Activated CD8-positive, alpha-beta memory T cell treated with anti-CD3 and anti-CD28 coated beads, Interleukin-2, amount 10 ng/mL, durations not matched to agents 7 days and 5 days (primary cell): ENCODE measurements around the gene CA5A. TPM values are rescaled to one million over a fixed set of nuclear protein-coding genes. Genes with fewer than 3 reads are reported as not detected.
A peak's percentile ranks its signal among the peaks of the same experiment; 100 is the strongest.

Experiments used
- ATAC-seq: fragments of 150-1000 bp; cut with Tn5 transposase; one replicate; pipeline ENCODE4 v1.10.0; 2021; ENCODE audit warnings: moderate library complexity
- CTCF ChIA-PET: fragments of 350-600 bp; sonication (Branson Sonifier 250); formaldehyde crosslinking; loops from one replicate; lab custom pipeline; 2021; ENCODE audit warnings: antibody characterized with exemption; lab: Charles Lee
- DNase-seq: peaks from one replicate; pipeline ENCODE4 v3.0.0-alpha.2; 2020
- H3K27ac Mint-ChIP-seq: one replicate; pipeline ENCODE4 v1.8.0; 2021; ENCODE audit warnings: mild to moderate bottlenecking, mixed read lengths
- H3K27me3 Mint-ChIP-seq: one replicate; pipeline ENCODE4 v1.8.0; 2021; ENCODE audit warnings: mixed read lengths
- H3K36me3 Mint-ChIP-seq: one replicate; pipeline ENCODE4 v1.8.0; 2021; ENCODE audit warnings: mild to moderate bottlenecking, mixed read lengths
- H3K4me1 Mint-ChIP-seq: one replicate; pipeline ENCODE4 v1.8.0; 2021; ENCODE audit warnings: mixed read lengths
- H3K4me3 Mint-ChIP-seq: one replicate; pipeline ENCODE4 v1.8.0; 2021; ENCODE audit warnings: mild to moderate bottlenecking, moderate library complexity, mixed read lengths
- H3K9me3 Mint-ChIP-seq: one replicate; pipeline ENCODE4 v1.8.0; 2022; ENCODE audit warnings: low read depth, mixed read lengths
- total RNA-seq, 2 experiments: library from RNA; stranded (reverse); gene quantifications; one replicate each; pipeline ENCODE4 v1.2.3, GENCODE V29; 2021

Gene CA5A
- total RNA-seq, 2 experiments from 2014 or later = not detected

DNA sequence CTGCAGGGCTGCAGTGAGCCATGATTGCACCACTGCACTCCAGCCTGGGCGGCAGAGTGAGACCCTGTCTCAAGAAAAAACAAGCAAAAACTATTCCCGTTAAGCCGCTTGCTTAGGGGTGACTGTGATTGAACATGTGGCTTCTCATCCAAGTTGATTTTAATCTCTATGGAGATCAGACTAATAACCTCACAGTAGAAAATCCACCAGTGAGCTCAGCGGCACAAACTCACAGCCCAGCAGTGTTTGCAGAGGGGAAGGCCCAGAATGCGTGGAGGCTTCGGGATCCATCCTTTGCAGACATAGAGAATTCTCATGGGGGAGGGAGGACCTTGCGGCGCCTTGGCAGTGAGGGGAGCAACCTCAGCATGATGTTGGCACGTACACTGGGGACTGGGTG is 22.3 kb upstream of the CA5A start:
- ATAC-seq (no peak), DNase-seq (no peak)
- CTCF ChIA-PET = no interaction called here
- peaks cover 66% of the 10 kb centered on the region for H3K4me1 Mint-ChIP-seq
- no peak overlapping the region for H3K4me3 Mint-ChIP-seq
- peaks cover 18% of the 10 kb centered on the region for H3K36me3 Mint-ChIP-seq
- H3K9me3 Mint-ChIP-seq = no peaks in the 10 kb centered on the region
- H3K27ac Mint-ChIP-seq = no peak overlapping the region
- no peaks in the 10 kb centered on the region for H3K27me3 Mint-ChIP-seq

DNA sequence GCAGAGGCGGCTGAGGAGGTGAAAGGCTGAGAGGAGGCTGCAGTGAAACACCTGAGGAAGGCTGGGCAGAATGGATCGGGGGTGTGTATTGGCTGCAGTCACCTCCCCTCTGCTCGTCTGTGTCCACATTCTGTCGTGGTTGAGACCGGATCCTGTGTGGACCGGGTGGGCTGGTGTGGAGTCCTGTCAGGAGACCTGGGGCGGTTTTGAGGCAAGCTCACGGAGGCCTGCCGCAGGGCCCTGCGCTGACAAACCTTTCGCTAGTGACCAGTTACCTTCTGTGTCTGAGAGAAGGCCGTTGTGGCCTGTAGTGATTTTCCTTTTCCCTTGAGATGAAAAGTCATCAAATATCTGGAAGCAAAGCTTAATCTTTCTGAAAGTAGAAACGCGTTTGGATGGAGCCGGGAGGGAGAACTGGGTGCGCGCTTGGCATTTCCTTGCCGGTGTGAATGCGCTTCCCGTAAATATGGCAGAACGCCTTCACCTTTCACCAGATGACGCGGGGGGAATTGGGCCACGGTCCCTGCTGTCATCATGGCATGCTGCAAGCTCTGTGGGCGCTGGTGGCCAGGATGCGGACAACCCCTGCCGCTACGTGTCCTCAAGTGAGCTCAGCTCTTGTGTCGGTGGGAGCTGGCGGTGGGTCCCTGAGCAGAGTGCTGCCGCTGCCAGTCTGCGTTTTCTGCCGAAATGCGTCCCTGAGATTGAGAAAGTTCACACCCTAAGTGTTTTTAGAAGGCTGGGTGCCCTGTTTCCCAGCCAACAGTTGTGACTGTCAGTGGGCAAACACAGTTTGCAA is 21.2 kb upstream of the CA5A start:
- H3K27ac Mint-ChIP-seq = peak overlapping the region; percentile 96
- no peaks in the 10 kb centered on the region for H3K27me3 Mint-ChIP-seq
- peaks cover 20% of the 10 kb centered on the region for H3K36me3 Mint-ChIP-seq
- peak overlapping the region; percentile 63 for H3K4me3 Mint-ChIP-seq
- DNase-seq (no peak), ATAC-seq (no peak)
- peaks cover 65% of the 10 kb centered on the region for H3K4me1 Mint-ChIP-seq
- no peaks in the 10 kb centered on the region for H3K9me3 Mint-ChIP-seq
- CTCF ChIA-PET = interaction anchor here (0.6 to 1.6 kb wide), 8 partner anchors 14 to 613 kb away, joined by 3 to 5 read pairs (median 3); partner anchors contain the start of gene ZC3H18

DNA sequence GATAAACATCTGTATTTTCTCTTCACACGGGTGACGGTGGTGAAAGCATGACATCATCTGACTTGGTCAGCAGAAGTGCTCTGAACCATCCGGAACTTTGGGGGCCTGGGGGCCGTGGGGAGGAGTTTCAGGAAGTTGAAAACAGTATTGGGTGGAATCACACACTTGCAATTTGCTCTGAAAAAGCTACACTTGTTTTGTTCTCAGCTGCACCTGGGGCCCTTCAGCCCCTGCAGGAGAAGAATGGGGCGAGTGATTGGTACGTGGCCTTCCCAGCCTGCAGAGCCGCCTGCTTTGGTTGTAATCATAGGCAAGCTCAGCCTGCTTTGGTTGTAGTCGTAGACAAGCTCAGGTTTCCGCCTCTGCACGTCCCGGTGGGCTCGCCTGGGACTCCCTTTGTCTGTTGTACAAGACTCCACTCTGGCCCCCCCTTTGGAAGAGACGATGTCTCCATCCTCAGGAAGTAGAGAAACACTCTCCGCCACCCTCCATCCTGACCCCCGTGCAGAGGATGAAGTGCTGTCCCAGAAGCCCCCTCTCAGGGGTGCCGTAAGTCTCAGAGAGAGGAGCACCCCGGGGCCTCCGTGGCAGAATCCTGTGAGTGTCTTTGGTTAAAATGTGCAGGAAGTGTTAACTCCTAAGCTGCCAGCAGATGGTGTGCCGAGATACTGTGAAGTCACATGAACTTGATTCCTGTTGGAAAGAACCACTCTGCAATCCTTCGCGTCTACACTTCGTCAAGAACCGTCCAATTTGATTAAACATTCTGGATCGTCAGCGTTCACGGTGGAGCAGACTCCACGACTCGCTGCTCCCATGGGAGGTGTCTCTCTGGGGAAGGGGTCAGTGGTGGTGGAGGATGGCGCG is 20.3 kb upstream of the CA5A start:
- Mint-ChIP-seq H3K4me3 (peak overlapping the region; percentile 63), H3K4me1 (peaks cover 69% of the 10 kb centered on the region), H3K9me3 (no peaks in the 10 kb centered on the region), H3K27ac (peak overlapping the region; percentile 96), H3K27me3 (no peaks in the 10 kb centered on the region), H3K36me3 (peaks cover 25% of the 10 kb centered on the region)
- CTCF ChIA-PET = interaction anchor here (0.6 to 1.6 kb wide), 14 partner anchors 10 to 614 kb away, joined by 3 to 9 read pairs (median 3); partner anchors contain the start of gene ZC3H18
- DNase-seq (peak; percentile 88), ATAC-seq (peak; percentile 63)

DNA sequence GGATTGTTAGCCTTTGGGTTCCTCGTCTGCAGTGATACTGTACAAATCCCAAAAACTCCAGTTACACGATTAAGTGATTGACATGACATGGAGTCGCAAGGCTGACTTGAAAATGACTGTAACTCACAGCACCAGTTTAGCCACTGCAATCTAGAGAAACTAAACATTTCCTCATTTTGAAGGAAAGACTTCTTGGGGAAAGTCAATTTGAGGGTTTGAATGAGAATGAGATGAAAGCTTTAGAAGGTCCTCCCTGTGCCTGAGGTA is 19.7 kb upstream of the CA5A start:
- no peak for ATAC-seq
- Mint-ChIP-seq H3K27ac (peak overlapping the region; percentile 96), H3K36me3 (peaks cover 25% of the 10 kb centered on the region), H3K4me1 (peaks cover 67% of the 10 kb centered on the region), H3K4me3 (peak overlapping the region; percentile 63), H3K27me3 (no peaks in the 10 kb centered on the region), H3K9me3 (no peaks in the 10 kb centered on the region)
- no peak for DNase-seq
- CTCF ChIA-PET = interaction anchor here (0.9 to 1.6 kb wide), 9 partner anchors 14 to 615 kb away, joined by 3 to 9 read pairs (median 3); partner anchors contain the start of gene ZC3H18

DNA sequence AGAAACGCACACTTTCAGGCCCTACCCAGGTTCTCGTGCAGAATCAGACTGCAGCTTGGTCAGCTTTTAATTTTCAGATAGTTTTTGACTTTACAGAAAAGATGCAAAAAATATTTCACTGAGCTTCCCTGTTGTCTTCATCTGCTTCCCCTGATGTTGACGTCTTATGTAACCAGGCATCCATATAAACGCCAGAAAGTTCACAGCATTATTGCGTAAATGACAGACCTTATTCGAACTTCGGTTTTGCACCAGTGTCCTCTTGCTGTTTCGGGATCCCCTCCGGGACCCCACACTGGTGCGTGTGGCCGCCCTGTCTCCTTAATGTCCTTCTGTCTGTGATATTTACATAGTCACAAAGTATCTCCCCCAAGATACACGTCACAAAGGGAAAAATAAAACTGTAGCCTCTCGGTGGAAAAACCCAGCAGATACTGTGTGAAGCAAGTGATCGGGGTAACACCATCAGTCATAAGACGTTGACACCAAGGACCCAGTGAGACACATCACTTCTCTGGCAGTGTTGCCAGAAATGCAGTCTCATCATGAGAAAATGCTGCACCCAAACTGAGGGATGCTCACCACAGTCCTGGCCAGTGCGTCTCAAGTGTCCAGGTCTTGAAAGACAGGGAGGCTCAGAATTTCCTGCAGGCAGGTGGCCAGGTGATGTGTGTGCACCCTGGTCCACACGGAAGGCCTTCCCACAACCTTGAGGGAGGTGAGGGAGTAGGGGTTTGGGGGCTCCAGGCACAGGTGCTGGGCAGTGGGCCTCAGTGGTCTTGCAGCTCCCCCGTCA is 19.2 kb upstream of the CA5A start:
- Mint-ChIP-seq H3K9me3 (no peaks in the 10 kb centered on the region), H3K36me3 (peaks cover 25% of the 10 kb centered on the region), H3K27ac (peak overlapping the region; percentile 96), H3K27me3 (no peaks in the 10 kb centered on the region), H3K4me1 (peaks cover 70% of the 10 kb centered on the region), H3K4me3 (peak overlapping the region; percentile 63)
- CTCF ChIA-PET = interaction anchor here (0.9 to 1.5 kb wide), 5 partner anchors 14 to 483 kb away, joined by 3 to 9 read pairs (median 3); no protein-coding TSS in a partner anchor
- ATAC-seq = no peak
- DNase-seq = no peak

DNA sequence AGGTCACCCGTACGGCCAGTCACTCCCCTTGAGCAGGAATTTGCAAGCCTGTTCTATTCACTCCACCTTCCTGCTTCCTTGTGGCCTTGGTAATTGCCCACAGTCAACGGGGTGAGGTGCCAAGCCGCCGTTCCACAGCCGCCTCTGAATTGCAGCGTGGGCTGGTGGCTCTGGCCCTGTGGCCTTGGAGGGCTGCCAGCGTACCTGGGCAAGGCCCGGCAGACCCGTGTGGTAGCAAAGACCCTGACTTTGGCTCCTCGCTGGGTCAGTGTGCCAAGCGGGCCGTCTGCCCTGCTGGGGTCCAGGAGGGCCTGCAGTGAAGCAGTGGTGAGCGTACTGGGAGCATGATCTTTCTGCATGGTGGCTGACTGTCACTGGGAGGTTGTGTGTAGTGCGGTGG is 18.5 kb upstream of the CA5A start:
- DNase-seq = no peak
- Mint-ChIP-seq H3K4me1 (peaks cover 74% of the 10 kb centered on the region), H3K27me3 (no peaks in the 10 kb centered on the region), H3K9me3 (no peaks in the 10 kb centered on the region), H3K27ac (peak overlapping the region; percentile 96), H3K4me3 (no peak overlapping the region), H3K36me3 (peaks cover 25% of the 10 kb centered on the region)
- CTCF ChIA-PET = no interaction called here
- ATAC-seq = no peak

DNA sequence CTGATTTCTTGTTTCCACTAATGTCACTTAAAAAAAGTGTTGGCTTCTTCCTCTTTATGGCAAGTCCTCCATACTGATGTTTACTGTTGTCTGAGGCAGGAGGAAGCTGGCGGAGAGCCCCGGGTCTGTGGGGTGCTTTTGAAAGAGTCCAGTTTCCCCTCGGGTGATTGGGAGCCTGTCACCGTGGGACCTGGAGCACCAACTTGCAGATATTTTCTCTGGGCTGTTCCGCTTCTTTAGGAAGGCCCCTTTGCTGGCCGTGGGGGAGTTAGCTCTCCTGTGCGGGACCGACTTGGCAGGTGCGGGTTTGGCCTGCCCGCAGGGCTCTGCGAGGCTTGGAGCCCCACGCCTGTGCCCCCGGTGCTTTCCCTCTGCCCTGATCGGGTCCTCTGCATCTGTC is 18.0 kb upstream of the CA5A start:
- CTCF ChIA-PET = interaction anchor here (2.3 kb wide), 1 partner anchor 9 kb away, joined by 5 read pairs; no protein-coding TSS in a partner anchor
- H3K9me3 Mint-ChIP-seq = no peaks in the 10 kb centered on the region
- H3K27me3 Mint-ChIP-seq = no peaks in the 10 kb centered on the region
- ATAC-seq (no peak), DNase-seq (no peak)
- peak overlapping the region; percentile 21 for H3K27ac Mint-ChIP-seq
- H3K4me3 Mint-ChIP-seq = no peak overlapping the region
- peaks cover 25% of the 10 kb centered on the region for H3K36me3 Mint-ChIP-seq
- peaks cover 75% of the 10 kb centered on the region for H3K4me1 Mint-ChIP-seq

DNA sequence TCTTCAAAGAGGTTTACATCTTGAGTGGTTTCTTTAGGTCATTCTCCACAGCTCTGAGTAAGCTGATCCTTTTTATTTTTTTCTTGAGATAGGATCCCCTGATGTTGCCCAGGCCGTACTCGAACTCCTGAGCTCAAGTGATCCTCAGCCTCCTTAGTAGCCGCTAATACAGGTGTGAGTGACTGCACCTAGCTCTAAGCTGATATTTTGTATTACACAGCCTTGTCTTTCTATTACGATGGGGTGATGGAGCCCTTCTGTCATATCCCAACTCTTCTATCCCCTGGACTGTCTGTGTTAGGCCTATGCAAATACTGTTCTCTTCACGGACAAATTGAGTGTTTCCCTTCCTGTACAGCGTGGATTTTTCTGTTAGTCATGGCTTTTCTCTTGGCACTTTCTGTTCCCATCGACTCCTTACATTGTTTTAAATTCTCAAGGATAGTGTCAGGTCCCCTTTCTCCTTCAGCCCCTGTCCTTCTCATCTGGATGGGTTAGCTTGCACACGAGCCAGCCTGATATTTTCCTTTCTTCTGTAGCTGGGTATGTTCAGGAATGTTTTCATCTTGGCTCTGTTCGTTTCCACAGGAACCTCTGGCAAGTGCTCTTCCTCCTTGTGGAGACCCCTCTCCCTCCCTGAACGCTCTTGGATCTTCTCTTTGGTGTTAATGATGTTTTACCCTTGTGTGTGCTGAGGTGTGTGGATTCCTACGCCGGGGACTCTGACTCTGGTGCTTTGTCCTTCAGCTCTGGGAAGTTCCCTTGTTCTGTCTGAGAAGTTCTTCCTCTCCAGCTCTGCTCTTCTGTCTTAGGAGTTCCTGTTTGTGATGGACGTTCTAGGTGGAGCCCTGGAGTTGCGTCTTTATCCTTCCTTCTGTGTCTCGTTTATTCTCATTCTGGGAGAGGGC is 17.2 kb upstream of the CA5A start:
- ATAC-seq (no peak), DNase-seq (no peak)
- H3K36me3 Mint-ChIP-seq = peaks cover 25% of the 10 kb centered on the region
- H3K27ac Mint-ChIP-seq = peak overlapping the region; percentile 54
- H3K4me1 Mint-ChIP-seq = peaks cover 73% of the 10 kb centered on the region
- CTCF ChIA-PET = interaction anchor here (0.6 to 2.3 kb wide), 2 partner anchors 10 to 189 kb away, joined by 4 to 5 read pairs; no protein-coding TSS in a partner anchor
- no peaks in the 10 kb centered on the region for H3K27me3 Mint-ChIP-seq
- H3K4me3 Mint-ChIP-seq = peak overlapping the region; percentile 3
- no peaks in the 10 kb centered on the region for H3K9me3 Mint-ChIP-seq

DNA sequence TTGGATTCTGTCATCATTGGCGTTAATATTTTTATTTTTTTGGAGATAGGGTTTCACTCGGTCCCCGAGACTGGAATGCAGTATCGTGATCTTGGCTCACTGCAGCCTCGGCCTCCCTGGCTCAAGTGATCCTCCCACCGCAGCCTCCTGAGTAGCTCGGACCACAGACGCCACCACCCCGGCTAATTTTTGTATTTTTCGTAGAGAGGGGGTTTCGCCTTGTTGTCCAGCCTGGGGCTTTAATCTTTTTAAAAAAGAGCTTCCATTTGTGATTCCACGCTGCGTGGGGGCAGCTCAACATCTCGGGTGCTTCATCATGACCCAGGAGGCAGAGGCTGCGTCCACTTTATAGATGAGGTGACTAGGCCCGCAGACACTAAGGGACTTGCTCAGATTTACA is 16.4 kb upstream of the CA5A start:
- Mint-ChIP-seq H3K27me3 (no peaks in the 10 kb centered on the region), H3K9me3 (no peaks in the 10 kb centered on the region), H3K36me3 (peaks cover 25% of the 10 kb centered on the region), H3K27ac (peak overlapping the region; percentile 50), H3K4me3 (peak overlapping the region; percentile 89), H3K4me1 (peaks cover 77% of the 10 kb centered on the region)
- ATAC-seq (no peak), DNase-seq (no peak)
- CTCF ChIA-PET = interaction anchor here (0.6 to 2.3 kb wide), 2 partner anchors 10 to 188 kb away, joined by 4 to 5 read pairs; no protein-coding TSS in a partner anchor

DNA sequence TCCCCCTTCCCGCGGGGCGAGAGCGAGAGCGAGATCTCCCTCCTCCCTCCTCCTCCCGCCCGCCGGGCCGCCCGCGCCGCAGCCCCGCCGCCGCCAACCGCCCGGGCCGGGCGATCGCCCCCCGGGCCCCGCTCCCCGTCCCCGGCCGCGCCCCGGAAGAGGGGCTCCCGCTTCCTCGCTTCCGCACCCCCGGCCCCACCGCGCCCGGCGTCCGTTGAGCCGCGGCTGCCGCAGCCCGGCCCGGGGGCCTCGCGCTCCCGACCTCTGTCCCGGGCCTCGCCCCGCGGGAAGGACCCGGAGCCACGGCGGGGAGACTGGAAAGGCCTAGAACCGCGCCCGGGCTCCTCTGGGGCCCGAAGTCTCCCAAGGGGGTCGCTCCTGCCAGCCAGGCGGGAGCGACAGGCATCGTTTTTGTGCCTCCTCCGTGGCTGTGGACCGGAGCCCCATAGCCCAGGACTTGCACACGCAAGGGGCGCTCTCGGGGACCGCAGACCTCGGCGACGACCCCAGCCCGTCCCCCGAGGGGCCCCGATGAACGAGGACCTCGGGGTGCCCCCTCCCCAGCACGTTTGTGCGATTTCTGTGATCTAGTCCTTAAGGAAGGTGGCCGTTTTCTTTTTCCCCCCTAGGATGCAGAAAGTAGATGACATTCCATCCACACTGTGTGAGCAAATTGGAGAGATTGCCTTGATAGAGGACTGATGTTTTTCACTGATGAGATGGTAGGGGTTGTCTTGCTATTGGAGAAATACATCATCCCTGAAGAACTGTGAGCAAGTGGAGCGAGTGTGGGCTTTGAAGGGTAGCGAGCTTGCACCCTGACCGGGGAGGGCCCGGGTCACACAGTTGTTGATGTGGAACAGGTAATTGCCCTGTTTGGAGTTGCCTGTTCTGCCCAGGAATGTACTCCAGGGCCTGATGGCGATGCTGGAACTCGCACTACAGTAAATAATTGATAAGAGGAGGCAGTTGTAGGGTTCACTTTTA is 15.5 kb upstream of the CA5A start:
- Mint-ChIP-seq H3K4me3 (peak overlapping the region; percentile 89), H3K4me1 (peaks cover 73% of the 10 kb centered on the region), H3K9me3 (no peaks in the 10 kb centered on the region), H3K27ac (peak overlapping the region; percentile 96), H3K27me3 (no peaks in the 10 kb centered on the region), H3K36me3 (peaks cover 16% of the 10 kb centered on the region)
- DNase-seq = peak; percentile 56
- ATAC-seq = no peak
- CTCF ChIA-PET = interaction anchor here (0.7 to 2.3 kb wide), 9 partner anchors 11 to 618 kb away, joined by 3 to 5 read pairs (median 4); partner anchors contain the start of gene ZC3H18
